Smooth muscle cell (in vitro differentiated cells): ENCODE data around the gene AOAH. TPM values are rescaled to one million over a fixed set of nuclear protein-coding genes. Genes with fewer than 3 reads are reported as not detected.

ENCODE experiments used
- DNase-seq: peaks from one replicate; lab custom pipeline; 2025; ENCODE audit not compliant: unreplicated experiment; lab: John Stamatoyannopoulos, UW
- H2AFZ ChIP-seq: fragments of 200-600 bp; sonication (generic); 2 replicates; pipeline ENCODE4 v1.6.0; 2016; ENCODE audit warnings: antibody characterized with exemption, low read depth, mild to moderate bottlenecking
- H3F3A ChIP-seq: fragments of 200-600 bp; sonication (generic); 2 replicates; pipeline ENCODE4 v1.6.0; 2017; ENCODE audit warnings: antibody characterized with exemption, low read depth
- H3K27ac ChIP-seq: fragments of 200-600 bp; sonication (generic); 2 replicates; pipeline ENCODE4 v1.5.1; 2016; ENCODE audit warnings: low read depth, mild to moderate bottlenecking
- H3K27me3 ChIP-seq: fragments of 200-600 bp; sonication (generic); 2 replicates; pipeline ENCODE4 v1.6.1; 2016; ENCODE audit warnings: low read depth, mild to moderate bottlenecking
- H3K36me3 ChIP-seq: fragments of 200-600 bp; sonication (generic); 2 replicates; pipeline ENCODE4 v1.5.1; 2016; ENCODE audit warnings: low read depth
- H3K4me1 ChIP-seq: fragments of 200-600 bp; sonication (generic); 2 replicates; pipeline ENCODE4 v1.5.1; 2016; ENCODE audit warnings: low read depth
- H3K4me2 ChIP-seq: fragments of 200-600 bp; sonication (generic); 2 replicates; pipeline ENCODE4 v1.6.0; 2016; ENCODE audit warnings: mild to moderate bottlenecking
- H3K4me3 ChIP-seq: fragments of 200-600 bp; sonication (generic); 2 replicates; pipeline ENCODE4 v1.5.1; 2016; ENCODE audit warnings: mild to moderate bottlenecking
- H3K79me2 ChIP-seq: fragments of 200-600 bp; sonication (generic); 2 replicates; pipeline ENCODE4 v1.6.0; 2016; ENCODE audit warnings: low read depth, mild to moderate bottlenecking
- H3K9ac ChIP-seq: fragments of 200-600 bp; sonication (generic); 2 replicates; pipeline ENCODE4 v1.6.0; 2016; ENCODE audit warnings: low read depth
- H3K9me3 ChIP-seq: fragments of 200-600 bp; sonication (generic); replicated peaks from 2 replicates; pipeline ENCODE4 v1.5.1; 2016; ENCODE audit warnings: low read depth
- H4K20me1 ChIP-seq: fragments of 200-600 bp; sonication (generic); 2 replicates; pipeline ENCODE4 v1.6.0; 2016; ENCODE audit warnings: low read depth
- whole genome bisulfite sequencing: methylation state at CpG from one replicate; pipeline ENCODE4 v1.1.7; 2016; ENCODE audit warnings: low lambda C conversion rate; 5-methylcytosine and 5-hydroxymethylcytosine counted together
- polyA plus RNA-seq: library from polyadenylated mRNA; unstranded; fragments of >200 nt; fragmentation: Nextera tagmentation; extraction: Ambion mirVana; gene quantifications from 2 replicates; pipeline ENCODE4 v1.2.1, GENCODE V29; 2016
- total RNA-seq: library from RNA; depleted of rRNA; stranded (reverse); fragments of >200 nt; gene quantifications from 2 replicates; pipeline ENCODE4 v1.2.3, GENCODE V29; 2014
- TF ChIP-seq, protein P1 (sequence below): fragments of 200-600 bp; sonication (generic); IDR thresholded peaks from 2 replicates; pipeline ENCODE4 v1.5.1; 2017; ENCODE audit warnings: borderline replicate concordance, mild to moderate bottlenecking, antibody characterized with exemption; ENCODE audit not compliant: insufficient read depth, poor library complexity, severe bottlenecking

AOAH gene
- total and polyA plus RNA-seq, 2 experiments from 2014 or later: not detected

DNA sequence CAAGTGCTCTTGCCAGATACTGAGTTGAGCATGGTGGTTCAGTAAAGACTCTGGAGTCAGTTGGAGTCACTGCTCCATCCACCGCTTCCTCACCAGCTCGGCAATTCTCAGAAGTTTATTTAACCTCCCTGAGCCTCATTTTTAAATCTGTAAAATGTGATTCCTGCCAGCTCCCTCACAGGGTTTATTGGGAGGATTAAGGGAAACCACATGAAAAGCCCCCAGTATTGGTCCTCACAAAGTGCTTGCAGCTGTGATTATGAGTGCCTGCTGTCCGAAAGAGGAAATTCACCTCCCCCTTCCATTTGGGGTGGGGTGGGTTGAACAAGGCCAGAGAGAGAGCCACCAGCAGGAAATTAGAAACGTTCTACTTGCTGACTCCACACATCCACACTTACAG, 99.0 kb downstream of the AOAH start:
- Histone ChIP-seq H3K9me3 (no peaks in the 10 kb centered on the region), H3K27ac (no peak overlapping the region), H3K4me3 (no peak overlapping the region), H3K36me3 (no peaks in the 10 kb centered on the region), H4K20me1 (no peaks in the 10 kb centered on the region), H2AFZ (no peak overlapping the region), H3K9ac (no peak overlapping the region), H3K27me3 (peaks cover 9% of the 10 kb centered on the region), H3F3A (peaks cover 5% of the 10 kb centered on the region), H3K4me2 (peak overlapping the region; percentile 3), H3K79me2 (no peaks in the 10 kb centered on the region), H3K4me1 (peaks cover 4% of the 10 kb centered on the region)
- no peak for DNase-seq
- 17% methylated on average over 4 of the region's 4 CpGs for WGBS
- TF ChIP-seq, protein P1, sequence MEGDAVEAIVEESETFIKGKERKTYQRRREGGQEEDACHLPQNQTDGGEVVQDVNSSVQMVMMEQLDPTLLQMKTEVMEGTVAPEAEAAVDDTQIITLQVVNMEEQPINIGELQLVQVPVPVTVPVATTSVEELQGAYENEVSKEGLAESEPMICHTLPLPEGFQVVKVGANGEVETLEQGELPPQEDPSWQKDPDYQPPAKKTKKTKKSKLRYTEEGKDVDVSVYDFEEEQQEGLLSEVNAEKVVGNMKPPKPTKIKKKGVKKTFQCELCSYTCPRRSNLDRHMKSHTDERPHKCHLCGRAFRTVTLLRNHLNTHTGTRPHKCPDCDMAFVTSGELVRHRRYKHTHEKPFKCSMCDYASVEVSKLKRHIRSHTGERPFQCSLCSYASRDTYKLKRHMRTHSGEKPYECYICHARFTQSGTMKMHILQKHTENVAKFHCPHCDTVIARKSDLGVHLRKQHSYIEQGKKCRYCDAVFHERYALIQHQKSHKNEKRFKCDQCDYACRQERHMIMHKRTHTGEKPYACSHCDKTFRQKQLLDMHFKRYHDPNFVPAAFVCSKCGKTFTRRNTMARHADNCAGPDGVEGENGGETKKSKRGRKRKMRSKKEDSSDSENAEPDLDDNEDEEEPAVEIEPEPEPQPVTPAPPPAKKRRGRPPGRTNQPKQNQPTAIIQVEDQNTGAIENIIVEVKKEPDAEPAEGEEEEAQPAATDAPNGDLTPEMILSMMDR: no peak

DNA sequence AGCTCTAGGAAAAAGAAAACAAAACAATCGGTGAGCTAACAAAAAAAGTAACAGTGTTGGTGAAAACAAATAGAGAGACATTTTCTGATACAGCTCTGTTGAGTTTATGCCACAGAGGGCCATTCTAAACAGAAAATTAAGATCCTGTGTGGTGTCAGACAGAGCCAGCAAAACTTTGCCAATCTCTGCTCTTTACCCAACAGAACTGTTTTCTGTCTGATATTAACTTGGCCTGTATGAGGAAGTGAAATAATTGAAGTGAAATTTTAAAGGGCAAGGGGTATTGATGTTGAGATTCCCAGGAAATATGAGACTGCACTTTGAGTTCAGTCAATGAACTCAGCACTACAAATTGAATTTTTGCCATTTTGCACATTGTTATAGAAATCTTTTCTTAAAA, 101.0 kb downstream of the AOAH start:
- no peak overlapping the region for H3K9ac ChIP-seq
- H3K27ac ChIP-seq: no peak overlapping the region
- H3K9me3 ChIP-seq: no peaks in the 10 kb centered on the region
- H3K79me2 ChIP-seq: no peaks in the 10 kb centered on the region
- peaks cover 5% of the 10 kb centered on the region for H3F3A ChIP-seq
- no peaks in the 10 kb centered on the region for H3K27me3 ChIP-seq
- H3K4me2 ChIP-seq: no peak overlapping the region
- DNase-seq: no peak
- H3K36me3 ChIP-seq: no peaks in the 10 kb centered on the region
- 89% methylated on average over 1 of the region's 1 CpG for WGBS
- TF ChIP-seq, protein P1: no peak
- peaks cover 4% of the 10 kb centered on the region for H3K4me1 ChIP-seq
- no peak overlapping the region for H2AFZ ChIP-seq
- H3K4me3 ChIP-seq: no peak overlapping the region
- no peaks in the 10 kb centered on the region for H4K20me1 ChIP-seq

GRCh38 chr7:36621396-36621795, 102.9 kb downstream of the AOAH start:
- Histone ChIP-seq H2AFZ (no peak overlapping the region), H3K27ac (no peak overlapping the region), H3K36me3 (no peaks in the 10 kb centered on the region)

More at GRCh38 chr7:36621396-36621795, 102.9 kb downstream of the AOAH start:
- peaks cover 5% of the 10 kb centered on the region for H3F3A ChIP-seq
- WGBS: 83% methylated on average over 10 of the region's 10 CpGs
- H3K79me2 ChIP-seq: no peaks in the 10 kb centered on the region
- H3K27me3 ChIP-seq: peaks cover 5% of the 10 kb centered on the region
- no peak overlapping the region for H3K4me3 ChIP-seq
- DNase-seq: no peak
- no peak overlapping the region for H3K4me2 ChIP-seq
- H3K9ac ChIP-seq: no peak overlapping the region
- no peaks in the 10 kb centered on the region for H4K20me1 ChIP-seq
- peaks cover 4% of the 10 kb centered on the region for H3K4me1 ChIP-seq
- H3K9me3 ChIP-seq: no peaks in the 10 kb centered on the region
- TF ChIP-seq, protein P1: no peak
